Esophagus mucosa (tissue), 1 donor: ENCODE data around the gene TENT5C. TPM values are rescaled to one million over a fixed set of nuclear protein-coding genes. Genes with fewer than 3 reads are reported as not detected.
"Not testable (repeated sequence)": the region's sequence is repeated elsewhere in the genome, so short reads cannot be mapped to it uniquely, and the experiment has no call there.

Source experiments
- ATAC-seq: fragments of 200-7000 bp; cut with Tn5 transposase; one replicate; pipeline ENCODE4 v1.9.1; 2020
- total RNA-seq: library from RNA; stranded (reverse); gene quantifications from one replicate; pipeline ENCODE4 v1.2.4, GENCODE V29; 2023
- donor health status: DM: yes; HTN: yes; CAD: no.

The TENT5C gene
- 1.1 TPM for total RNA-seq

GRCh38 chr1:117605774-117606648, at the start of gene TENT5C:
Gene TENT5C, plus strand, starts transcription at chr1:117606048. Its CDS starts 16,821 bp downstream, at chr1:117622869.
- peak; percentile 100 for ATAC-seq

- no peak for ATAC-seq
Observed at GRCh38 chr1:117556341-117556740, 49.5 kb upstream of the TENT5C start.

- ATAC-seq, result no peak
Observed at GRCh38 chr1:117556976-117557375, 48.9 kb upstream of the TENT5C start.

DNA sequence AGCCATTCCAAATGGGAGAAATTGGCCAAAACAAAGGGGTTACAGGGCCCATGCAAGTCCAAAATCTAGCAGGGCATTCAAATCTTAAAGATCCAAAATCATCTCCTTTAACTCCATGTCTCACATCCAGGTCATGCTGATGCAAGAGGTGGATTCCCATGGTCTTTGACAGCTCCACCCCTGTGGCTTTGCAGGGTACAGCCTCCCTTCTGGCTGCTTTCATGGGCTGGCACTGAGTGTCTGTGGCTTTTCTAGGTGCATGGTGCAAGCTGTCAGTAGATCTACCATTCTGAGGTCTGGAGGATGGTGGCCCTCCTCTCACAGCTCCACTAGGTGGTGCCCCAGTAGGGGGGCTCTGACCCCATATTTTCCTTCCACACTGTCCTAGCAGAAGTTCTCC, 47.4 kb upstream of the TENT5C start:
- ATAC-seq, result not testable (repeated sequence)

GRCh38 chr1:117559139-117559538, 46.7 kb upstream of the TENT5C start:
- ATAC-seq, result no peak

- ATAC-seq, result no peak
Observed at GRCh38 chr1:117559985-117560384, 45.9 kb upstream of the TENT5C start.

GRCh38 chr1:117561071-117561470, 44.8 kb upstream of the TENT5C start:
- ATAC-seq, result no peak

GRCh38 chr1:117561551-117561950, 44.3 kb upstream of the TENT5C start:
- ATAC-seq, result no peak

DNA sequence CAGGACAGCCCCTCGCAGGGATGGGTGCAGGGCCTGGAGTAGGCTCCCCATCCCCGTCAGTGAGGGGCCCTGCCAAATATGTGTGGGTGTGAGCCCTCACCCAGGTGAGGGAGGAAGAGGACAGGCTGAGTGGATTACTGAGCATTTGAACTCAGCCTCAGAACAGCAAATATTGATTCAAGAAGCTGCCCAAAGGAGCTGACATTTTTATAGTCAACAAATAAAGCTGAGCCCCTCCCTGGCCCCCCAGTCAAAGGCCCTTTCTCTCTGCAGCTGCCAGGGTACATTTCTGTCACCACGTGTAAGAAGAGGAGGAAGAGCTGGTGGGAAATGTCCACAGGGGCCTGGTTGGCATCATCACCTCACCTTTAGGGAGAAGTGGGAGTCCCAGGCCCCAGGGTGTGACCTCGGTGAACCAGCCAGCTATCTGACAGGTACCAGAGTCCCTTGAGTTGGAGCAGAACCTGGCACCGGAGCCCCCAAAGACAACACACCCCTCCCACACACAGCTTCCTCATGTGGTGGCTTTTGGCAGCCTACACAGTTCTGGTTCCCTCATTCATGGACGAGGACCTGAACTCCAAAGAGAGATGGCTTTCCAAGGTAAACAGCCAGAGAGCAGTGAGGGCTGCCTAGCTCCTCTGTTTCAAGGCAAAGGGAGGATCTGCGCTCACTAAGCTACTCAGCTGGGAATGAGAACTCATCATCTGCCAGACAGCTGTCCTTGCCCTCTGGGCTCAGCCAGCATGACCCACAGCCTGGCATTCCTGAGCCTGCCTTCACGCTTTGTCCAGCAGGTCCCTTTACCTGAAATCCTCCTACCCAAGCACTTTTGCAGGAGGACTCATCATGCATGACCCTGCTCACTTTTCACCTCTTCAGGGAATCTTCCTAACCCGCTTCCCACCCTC, 43.0 kb upstream of the TENT5C start:
- ATAC-seq, result no peak

DNA sequence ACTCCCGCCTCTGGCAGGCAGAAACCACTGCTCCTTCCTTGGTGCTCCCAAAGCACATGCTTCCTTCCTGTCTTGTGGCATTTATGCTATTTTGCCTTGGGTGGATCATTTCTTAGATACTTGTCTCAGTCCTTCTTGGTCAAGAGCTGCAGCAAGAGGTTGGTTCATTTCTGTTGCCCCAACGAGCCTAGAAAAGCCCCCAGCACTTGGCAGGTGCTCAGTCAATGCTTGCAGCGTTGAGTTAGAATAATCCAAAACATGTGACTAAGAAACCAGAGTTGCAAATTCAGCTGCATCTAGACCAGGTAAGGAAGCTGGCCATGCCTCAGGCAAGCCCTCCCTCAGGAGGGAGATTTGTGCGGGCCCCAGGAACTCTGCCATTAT, 42.4 kb upstream of the TENT5C start:
- ATAC-seq, result no peak

DNA sequence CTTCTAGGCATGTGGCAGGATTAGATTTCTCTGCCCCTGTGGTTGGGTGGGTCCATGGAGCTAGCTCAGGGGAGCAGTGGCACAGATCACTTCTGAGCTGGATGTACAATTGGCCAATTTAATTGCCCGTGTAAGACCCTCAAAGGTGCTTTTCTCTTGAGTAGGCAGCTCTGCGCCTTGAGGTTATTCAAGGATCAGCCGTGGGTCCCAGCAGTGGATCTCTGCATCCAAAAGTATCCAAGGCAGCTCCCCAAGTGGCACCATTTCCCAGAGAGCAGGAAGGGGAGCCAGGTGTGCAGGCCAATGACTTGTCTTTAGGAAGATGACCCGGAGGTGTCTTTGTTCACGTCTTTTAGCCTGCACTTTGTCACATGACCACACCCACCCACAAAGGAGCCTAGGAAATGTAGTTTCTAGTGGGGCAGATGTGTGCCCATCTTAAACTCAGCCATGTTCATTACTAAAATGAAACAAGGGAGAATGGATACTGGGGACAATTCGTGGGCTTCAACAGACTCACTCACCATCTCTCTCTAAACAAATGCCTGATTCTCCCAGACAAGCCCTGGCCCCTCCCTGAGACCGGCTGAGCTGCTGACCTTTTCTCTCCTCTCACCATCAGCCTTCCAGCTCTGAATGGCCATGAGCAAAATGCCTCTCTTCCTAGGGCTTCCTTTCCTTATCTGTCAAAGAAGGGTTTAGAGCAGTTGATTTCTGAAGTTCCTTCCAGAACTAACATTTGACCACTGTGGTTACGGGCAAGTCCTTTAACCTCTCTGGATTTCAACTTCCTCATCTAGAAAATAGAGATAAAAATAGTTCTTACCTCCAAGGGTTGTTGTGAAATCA, 41.4 kb upstream of the TENT5C start:
- ATAC-seq, result no peak

- no peak for ATAC-seq
Observed at GRCh38 chr1:117565076-117565556, 40.7 kb upstream of the TENT5C start.

DNA sequence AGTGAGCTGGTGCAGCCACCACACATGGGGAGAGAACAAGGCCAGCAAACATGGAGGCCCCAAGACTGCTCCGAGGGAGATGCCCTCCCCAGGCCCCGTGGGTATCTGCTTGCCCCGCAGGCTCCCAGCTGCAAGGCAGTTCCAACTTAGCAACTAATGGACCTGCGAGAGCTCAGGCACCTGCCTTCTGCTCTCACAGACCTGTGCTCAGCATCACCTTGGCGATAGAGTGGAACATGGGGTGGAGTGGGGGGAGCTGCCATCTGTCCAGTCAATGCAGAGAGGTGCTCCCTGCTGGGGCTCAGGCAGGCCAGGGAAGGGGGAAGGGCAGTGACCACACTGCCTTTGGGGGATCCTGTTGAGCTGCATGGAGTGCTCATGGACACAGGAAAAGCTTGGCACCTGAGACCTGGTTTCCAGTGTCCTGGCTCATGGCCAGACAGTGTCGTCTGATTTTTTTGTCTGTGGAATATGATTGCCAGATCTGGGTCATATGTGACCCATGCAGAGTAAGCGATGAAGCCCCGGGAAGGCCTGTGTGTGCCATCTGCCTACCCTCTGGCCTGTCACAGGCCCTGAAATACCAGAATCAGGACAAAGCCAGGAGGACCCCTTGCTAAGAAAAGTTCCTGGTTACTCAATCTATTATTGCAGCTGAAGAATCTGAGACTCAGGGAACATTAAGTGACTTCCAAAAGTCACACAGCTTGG, 39.9 kb upstream of the TENT5C start:
- ATAC-seq, result no peak

DNA sequence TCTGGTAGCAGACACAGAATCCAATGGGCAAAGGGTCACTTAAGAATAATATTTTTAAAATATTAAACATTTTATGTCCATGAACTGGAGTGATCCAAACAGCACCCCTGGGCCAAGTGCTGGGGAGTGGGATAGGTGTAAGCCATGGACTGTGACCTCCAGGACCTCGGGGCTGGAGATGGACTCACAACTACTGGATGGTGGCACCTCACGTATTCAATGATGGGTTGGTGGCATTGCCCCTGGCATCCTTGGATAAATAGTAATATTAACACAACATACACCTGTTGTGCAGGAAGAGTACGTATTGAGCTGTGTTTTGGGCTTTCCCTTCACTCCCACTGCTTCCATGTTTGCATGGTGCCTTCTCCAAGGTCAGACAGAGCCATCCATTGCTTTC, 39.3 kb upstream of the TENT5C start:
- ATAC-seq, result no peak

- ATAC-seq, result no peak
Observed at GRCh38 chr1:117567435-117567834, 38.4 kb upstream of the TENT5C start.

DNA sequence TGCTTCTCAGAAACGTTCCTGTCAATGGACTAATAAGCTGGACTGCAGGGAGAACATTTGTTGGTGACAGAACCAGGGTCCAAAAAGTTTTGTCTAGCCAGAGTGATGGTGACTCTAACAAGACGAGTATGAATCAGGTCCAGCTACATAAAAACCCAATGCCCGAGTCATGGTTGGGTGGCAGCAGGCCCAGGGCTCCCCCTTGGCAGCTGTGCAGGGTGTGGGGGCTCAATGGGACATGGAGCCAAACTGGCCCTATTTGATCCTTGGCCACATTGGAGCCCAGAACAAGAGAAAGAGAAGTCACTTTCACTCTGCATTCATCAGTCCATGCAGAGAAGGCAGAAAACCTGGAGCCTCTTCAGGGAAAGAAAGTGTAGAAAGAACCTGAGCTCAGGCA, 37.9 kb upstream of the TENT5C start:
- ATAC-seq, result no peak

DNA sequence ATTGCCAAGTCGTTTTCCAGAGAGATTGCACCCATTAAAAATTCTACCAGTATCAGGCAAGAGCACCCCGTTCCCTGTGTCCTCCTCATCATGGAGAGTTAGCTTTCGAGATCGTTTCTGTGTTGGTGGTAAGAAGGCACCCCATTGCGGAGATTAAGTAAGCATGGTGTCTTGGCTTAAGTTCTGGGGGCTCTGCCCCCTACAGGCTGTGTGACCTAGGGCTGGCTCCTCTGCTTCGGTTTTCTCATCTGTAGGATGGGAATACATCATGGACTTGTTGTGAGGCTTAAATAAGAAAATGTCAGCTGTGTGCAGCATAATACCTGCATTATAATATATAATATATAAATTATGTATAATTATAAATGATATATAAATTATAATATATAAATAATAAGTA, 36.8 kb upstream of the TENT5C start:
- no peak for ATAC-seq

GRCh38 chr1:117569856-117570255, 36.0 kb upstream of the TENT5C start:
- ATAC-seq, result no peak

DNA sequence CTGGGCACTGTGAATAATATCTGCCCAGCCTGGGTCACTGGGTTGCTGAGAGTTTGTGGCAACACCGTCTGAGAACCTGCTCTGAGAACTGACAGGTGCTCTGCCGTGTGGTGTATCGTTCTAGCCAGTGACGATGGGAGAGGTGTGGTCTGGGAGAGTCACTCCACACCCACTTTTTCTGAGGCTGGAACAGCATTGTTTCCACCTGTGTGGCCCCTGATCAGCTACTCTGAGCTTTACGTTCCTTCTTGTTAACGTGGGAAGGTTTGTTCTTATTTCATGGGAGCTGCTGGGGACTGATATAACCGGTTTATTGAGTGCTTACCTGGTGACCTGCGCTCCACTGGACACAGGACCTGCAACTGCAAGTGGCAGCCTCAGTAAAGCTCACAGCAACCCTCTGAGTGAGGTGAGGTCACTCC, 34.8 kb upstream of the TENT5C start:
- ATAC-seq, result peak; percentile 93

DNA sequence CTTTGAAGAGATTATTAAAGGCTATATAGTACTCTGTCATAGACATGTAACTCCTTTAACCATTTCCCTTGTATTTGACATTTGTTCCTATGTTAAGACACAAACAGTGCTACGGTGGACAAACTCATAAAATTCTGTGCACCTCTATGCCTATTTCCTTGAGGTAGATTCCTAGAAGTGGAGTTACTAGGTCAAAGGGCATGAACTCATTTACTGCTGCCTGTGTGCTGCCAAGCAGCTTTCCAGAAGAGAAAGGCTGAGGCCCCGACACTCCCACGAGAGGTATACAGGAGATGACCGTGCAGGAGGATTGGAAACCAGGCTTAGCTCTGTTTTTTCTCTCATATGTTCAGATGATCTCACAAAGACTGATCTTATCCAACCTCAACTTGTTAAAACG, 34.4 kb upstream of the TENT5C start:
- no peak for ATAC-seq

DNA sequence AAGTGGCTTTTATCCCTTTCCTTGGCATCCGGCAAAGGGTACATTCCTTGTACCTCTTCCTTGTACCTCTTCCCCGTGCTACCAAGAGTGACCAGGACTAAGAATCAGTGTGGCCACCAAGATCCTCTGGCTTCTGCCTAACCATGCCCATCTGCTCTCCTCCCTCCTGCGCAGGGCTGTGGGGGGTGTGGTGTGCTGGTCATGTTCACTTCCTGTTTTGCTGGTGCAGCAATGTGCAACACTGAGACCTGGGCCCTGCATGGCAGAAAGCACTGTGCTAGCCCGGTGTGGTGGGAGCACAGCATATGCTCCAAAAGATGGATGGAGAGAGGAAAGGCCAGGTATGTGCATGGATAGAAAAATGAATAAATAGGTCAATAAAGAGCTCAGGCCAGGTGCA, 33.3 kb upstream of the TENT5C start:
- ATAC-seq, result no peak
